WTC11 (cell line): ENCODE measurements around the gene MGAT4A.

Experiments used
- MAX ChIP-seq: sonication (generic); formaldehyde crosslinking; IDR thresholded peaks from 2 replicates; pipeline ENCODE4 v1.8.0; 2022; ENCODE audit warnings: mild to moderate bottlenecking, missing genetic modification reagents
- TF ChIP-seq, protein P1 (sequence below): fragments of 200-600 bp; IDR thresholded peaks from 2 replicates; pipeline ENCODE4 v1.8.0; 2022; ENCODE audit warnings: antibody characterized with exemption

GRCh38 chr2:98569197-98569793 lies 161.6 kb downstream of the MGAT4A start:
- no peak for TF ChIP-seq MAX
- TF ChIP-seq, protein P1, sequence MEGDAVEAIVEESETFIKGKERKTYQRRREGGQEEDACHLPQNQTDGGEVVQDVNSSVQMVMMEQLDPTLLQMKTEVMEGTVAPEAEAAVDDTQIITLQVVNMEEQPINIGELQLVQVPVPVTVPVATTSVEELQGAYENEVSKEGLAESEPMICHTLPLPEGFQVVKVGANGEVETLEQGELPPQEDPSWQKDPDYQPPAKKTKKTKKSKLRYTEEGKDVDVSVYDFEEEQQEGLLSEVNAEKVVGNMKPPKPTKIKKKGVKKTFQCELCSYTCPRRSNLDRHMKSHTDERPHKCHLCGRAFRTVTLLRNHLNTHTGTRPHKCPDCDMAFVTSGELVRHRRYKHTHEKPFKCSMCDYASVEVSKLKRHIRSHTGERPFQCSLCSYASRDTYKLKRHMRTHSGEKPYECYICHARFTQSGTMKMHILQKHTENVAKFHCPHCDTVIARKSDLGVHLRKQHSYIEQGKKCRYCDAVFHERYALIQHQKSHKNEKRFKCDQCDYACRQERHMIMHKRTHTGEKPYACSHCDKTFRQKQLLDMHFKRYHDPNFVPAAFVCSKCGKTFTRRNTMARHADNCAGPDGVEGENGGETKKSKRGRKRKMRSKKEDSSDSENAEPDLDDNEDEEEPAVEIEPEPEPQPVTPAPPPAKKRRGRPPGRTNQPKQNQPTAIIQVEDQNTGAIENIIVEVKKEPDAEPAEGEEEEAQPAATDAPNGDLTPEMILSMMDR: peak; percentile 99
